Natural killer cell (primary cell): ENCODE data around the gene SLX4. TPM values are rescaled to one million over a fixed set of nuclear protein-coding genes. Genes with fewer than 3 reads are reported as not detected.

Source experiments
- ATAC-seq, 3 donors: fragments of 150-1000 bp in 2 of 3; fragments of 200-7000 bp in 1 of 3; cut with Tn5 transposase; 1 replicate in 1 of 3; 2 replicates in 2 of 3; pipeline ENCODE4 v1.10.0; 2021; ENCODE audit warnings: mild to moderate bottlenecking in 2 of 3, moderate library complexity in 2 of 3
- DNase-seq, 2 donors: peaks; one replicate each; pipeline versions ENCODE4 v3.0.0 to v3.0.0-alpha.2; 2013 to 2021; ENCODE audit warnings: mixed read lengths in 1 of 2
- H3K27ac ChIP-seq: one replicate; pipeline ENCODE4 v1.5.1; 2013; ENCODE audit warnings: mild to moderate bottlenecking, low read length
- H3K27me3 ChIP-seq: one replicate; pipeline ENCODE4 v1.6.1; 2013; ENCODE audit warnings: low read length; ENCODE audit not compliant: control insufficient read depth, insufficient read depth
- H3K36me3 ChIP-seq: one replicate; pipeline ENCODE4 v1.6.1; 2013; ENCODE audit warnings: low read length; ENCODE audit not compliant: control insufficient read depth, insufficient read depth
- H3K4me1 ChIP-seq: one replicate; pipeline ENCODE4 v1.6.1; 2013; ENCODE audit warnings: low read length; ENCODE audit not compliant: control insufficient read depth, insufficient read depth
- H3K4me3 ChIP-seq: one replicate; pipeline ENCODE4 v1.5.1; 2013; ENCODE audit warnings: low read length
- H3K9me3 ChIP-seq: one replicate; pipeline ENCODE4 v1.6.1; 2013; ENCODE audit warnings: low read length; ENCODE audit not compliant: control insufficient read depth, insufficient read depth
- H3K27ac Mint-ChIP-seq, 2 donors: one replicate each; pipeline ENCODE4 v1.8.0; 2022; ENCODE audit warnings: mild to moderate bottlenecking in 2 of 2, mixed read lengths in 2 of 2, moderate library complexity in 1 of 2
- H3K27me3 Mint-ChIP-seq, 2 donors: one replicate each; pipeline ENCODE4 v1.8.0; 2022; ENCODE audit warnings: low read depth in 2 of 2, mixed read lengths in 2 of 2
- H3K36me3 Mint-ChIP-seq: one replicate; pipeline ENCODE4 v1.8.0; 2022; ENCODE audit warnings: mixed read lengths
- H3K4me1 Mint-ChIP-seq, 2 donors: one replicate each; pipeline ENCODE4 v1.8.0; 2022; ENCODE audit warnings: mixed read lengths in 2 of 2
- H3K4me3 Mint-ChIP-seq: one replicate; pipeline ENCODE4 v1.8.0; 2022; ENCODE audit warnings: mild to moderate bottlenecking, moderate library complexity, mixed read lengths
- H3K9me3 Mint-ChIP-seq, 2 donors: one replicate each; pipeline ENCODE4 v1.8.0; 2022; ENCODE audit warnings: mixed read lengths in 2 of 2
- CTCF ChIP-seq: fragments of 200-600 bp; IDR thresholded peaks from one replicate; pipeline ENCODE4 v1.8.0; 2022; ENCODE audit warnings: antibody characterized with exemption
- WGBS: methylation state at CpG from one replicate; pipeline ENCODE4 v1.1.7; 2013; ENCODE audit warnings: missing lambda C conversion rate; ENCODE audit not compliant: insufficient coverage; 5-methylcytosine and 5-hydroxymethylcytosine counted together
- intact Hi-C: fragments of 100-400 bp; cut with micrococcal nuclease; formaldehyde crosslinking; loops from one replicate; pipeline ENCODE4 v1.14.2; 2022
- total RNA-seq, 4 donors: library from RNA; stranded (reverse); fragments of 120-200 nt in 1 of 4; gene quantifications; one replicate each; pipeline versions ENCODE4 v1.2.3 to v1.2.4, GENCODE V29; 2013 to 2022

Gene SLX4
- total RNA-seq, 3 donors from 2014 or later (not counting 1 experiment from before 2014, with no cell fraction given): 13.5 to 18.6 (median 15.5) TPM

GRCh38 chr16:3587547-3588110 is 23.8 kb downstream of the SLX4 start:
- H3K4me1 Mint-ChIP-seq: peaks cover 0 to 22% of the 10 kb centered on the region in 2 donors
- no peaks in the 10 kb centered on the region for H3K9me3 ChIP-seq
- H3K27ac Mint-ChIP-seq: no peak overlapping the region
- peaks cover 8% of the 10 kb centered on the region for H3K36me3 Mint-ChIP-seq
- ATAC-seq (no peak), DNase-seq (no peak)
- H3K9me3 Mint-ChIP-seq: no peaks in the 10 kb centered on the region
- no peaks in the 10 kb centered on the region for H3K27me3 ChIP-seq
- H3K4me3 ChIP-seq: no peak overlapping the region
- peaks cover 19% of the 10 kb centered on the region for H3K36me3 ChIP-seq
- peaks cover 3 to 5% of the 10 kb centered on the region in 2 donors for H3K27me3 Mint-ChIP-seq
- TF ChIP-seq CTCF: no peak
- 84% methylated on average over 15 of the region's 15 CpGs for WGBS
- H3K4me3 Mint-ChIP-seq: no peak overlapping the region
- H3K4me1 ChIP-seq: peaks cover 20% of the 10 kb centered on the region
- intact Hi-C loops: no loop called here
- no peak overlapping the region for H3K27ac ChIP-seq

- intact Hi-C loops: no loop called here
- peaks cover 9% of the 10 kb centered on the region for H3K36me3 ChIP-seq
- no peaks in the 10 kb centered on the region for H3K27me3 ChIP-seq
- Mint-ChIP-seq H3K9me3 (no peaks in the 10 kb centered on the region), H3K27me3 (no peaks in the 10 kb centered on the region), H3K27ac (no peak overlapping the region), H3K4me1 (peaks cover 6 to 33% of the 10 kb centered on the region in 2 donors), H3K36me3 (no peaks in the 10 kb centered on the region), H3K4me3 (no peak overlapping the region)
- H3K4me1 ChIP-seq: peaks cover 35% of the 10 kb centered on the region
- no peak overlapping the region for H3K27ac ChIP-seq
- no peaks in the 10 kb centered on the region for H3K9me3 ChIP-seq
- no peak for DNase-seq
- no peak for ATAC-seq
- no peak overlapping the region for H3K4me3 ChIP-seq
- TF ChIP-seq CTCF: no peak
- WGBS: over 99% methylated on average over 8 of the region's 8 CpGs
Observed at GRCh38 chr16:3584412-3584811, 27.0 kb downstream of the SLX4 start.

GRCh38 chr16:3583303-3584038 is 27.9 kb downstream of the SLX4 start:
- Mint-ChIP-seq H3K27me3 (no peaks in the 10 kb centered on the region), H3K9me3 (no peaks in the 10 kb centered on the region), H3K4me3 (no peak overlapping the region), H3K4me1 (peaks cover 10 to 42% of the 10 kb centered on the region in 2 donors), H3K36me3 (no peaks in the 10 kb centered on the region), H3K27ac (no peak overlapping the region)
- Histone ChIP-seq H3K36me3 (peaks cover 9% of the 10 kb centered on the region), H3K27ac (no peak overlapping the region), H3K4me1 (peaks cover 40% of the 10 kb centered on the region), H3K4me3 (no peak overlapping the region), H3K27me3 (no peaks in the 10 kb centered on the region), H3K9me3 (no peaks in the 10 kb centered on the region)
- ATAC-seq (no peak), DNase-seq (no peak)
- intact Hi-C loops: no loop called here
- TF ChIP-seq CTCF: no peak
- 98% methylated on average over 14 of the region's 16 CpGs for WGBS
